ENCODE results near the gene HOMER2. TPM values are rescaled to one million over a fixed set of nuclear protein-coding genes. Genes with fewer than 3 reads are reported as not detected.

Gene HOMER2
- total RNA-seq, 1 donor from 2014 or later: 75.3 TPM

GRCh38 chr15:82810061-82810889, 142.2 kb downstream of the HOMER2 start:
- FAIRE-seq: no peak

GRCh38 chr15:82809308-82810060, 143.0 kb downstream of the HOMER2 start, which contains the start of gene WHAMM:
Gene WHAMM (plus strand): TSS chr15:82809628. CDS start chr15:82809727, 99 bp downstream.
- no peak for FAIRE-seq
- no peaks in the 10 kb centered on the region for H3K27me3 ChIP-seq (ENCODE audit: control insufficient read depth, insufficient read depth, low read length)

More at GRCh38 chr15:82810061-82810889, 142.2 kb downstream of the HOMER2 start:
- DNase-seq (ENCODE audit: low read depth): peak; percentile 43
- TF ChIP-seq CTCF (IDR thresholded peaks at IDR 0.05; ENCODE audit: insufficient read depth, low read length, severe bottlenecking): no peak
- Histone ChIP-seq H3K4me3 (ENCODE audit: low read depth, low read length) (peak overlapping the region; percentile 94), H3K36me3 (ENCODE audit: control insufficient read depth, insufficient read depth, low read length) (peaks cover 1% of the 10 kb centered on the region), H3K27me3 (ENCODE audit: control insufficient read depth, insufficient read depth, low read length) (no peaks in the 10 kb centered on the region)

GRCh38 chr15:82808634-82809041, 143.9 kb downstream of the HOMER2 start:
- DNase-seq (ENCODE audit: low read depth): no peak
- no peak for TF ChIP-seq CTCF (IDR thresholded peaks at IDR 0.05; ENCODE audit: insufficient read depth, low read length, severe bottlenecking)
- H3K4me3 ChIP-seq (ENCODE audit: low read depth, low read length): peak overlapping the region; percentile 15

More at GRCh38 chr15:82809308-82810060, 143.0 kb downstream of the HOMER2 start, which contains the start of gene WHAMM:
- peak within 1 kb of the TSS; percentile 94 for H3K4me3 ChIP-seq (ENCODE audit: low read depth, low read length)
- peak; percentile 6 for TF ChIP-seq CTCF (IDR thresholded peaks at IDR 0.05; ENCODE audit: insufficient read depth, low read length, severe bottlenecking)
- H3K36me3 ChIP-seq (ENCODE audit: control insufficient read depth, insufficient read depth, low read length): peaks cover 1% of the 10 kb centered on the region
- peak; percentile 98 for DNase-seq (ENCODE audit: low read depth)

GRCh38 chr15:82807920-82808633, 144.4 kb downstream of the HOMER2 start:
- no peak for TF ChIP-seq CTCF (IDR thresholded peaks at IDR 0.05; ENCODE audit: insufficient read depth, low read length, severe bottlenecking)
- DNase-seq (ENCODE audit: low read depth) (no peak), FAIRE-seq (no peak)
- Histone ChIP-seq H3K4me3 (ENCODE audit: low read depth, low read length) (no peak overlapping the region), H3K36me3 (ENCODE audit: control insufficient read depth, insufficient read depth, low read length) (no peaks in the 10 kb centered on the region), H3K27me3 (ENCODE audit: control insufficient read depth, insufficient read depth, low read length) (no peaks in the 10 kb centered on the region)

More at GRCh38 chr15:82808634-82809041, 143.9 kb downstream of the HOMER2 start:
- H3K36me3 ChIP-seq (ENCODE audit: control insufficient read depth, insufficient read depth, low read length): no peaks in the 10 kb centered on the region
- no peak for FAIRE-seq
- H3K27me3 ChIP-seq (ENCODE audit: control insufficient read depth, insufficient read depth, low read length): no peaks in the 10 kb centered on the region

DNA sequence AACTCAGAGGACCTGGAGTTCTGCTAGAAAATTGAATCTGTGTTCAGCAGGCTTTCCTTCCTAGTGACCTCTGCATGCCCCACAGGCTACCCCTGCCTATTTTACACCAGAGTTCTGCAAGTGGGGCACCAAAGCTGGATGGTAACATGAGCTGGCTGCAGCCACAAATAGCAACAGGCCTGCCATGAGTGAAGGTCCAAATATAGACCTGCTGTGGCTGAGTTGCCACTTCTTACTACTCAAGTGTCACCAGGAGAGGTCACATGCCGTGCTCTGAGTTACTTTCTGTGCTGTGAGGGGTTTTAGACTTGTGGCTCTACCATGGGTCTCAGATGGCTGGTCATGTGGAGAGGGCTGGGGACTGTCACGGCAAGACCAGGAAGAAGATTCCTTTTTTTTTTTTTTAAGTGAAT, 146.5 kb downstream of the HOMER2 start, which contains the start of gene FSD2:
Gene FSD2 (minus strand): TSS at position 76 of the 413 bp plus-strand sequence. CDS start 18,679 bp downstream, outside the sequence.
- FAIRE-seq (no peak), DNase-seq (ENCODE audit: low read depth) (no peak)
- Histone ChIP-seq H3K27me3 (ENCODE audit: control insufficient read depth, insufficient read depth, low read length) (no peaks in the 10 kb centered on the region), H3K36me3 (ENCODE audit: control insufficient read depth, insufficient read depth, low read length) (no peaks in the 10 kb centered on the region), H3K4me3 (ENCODE audit: low read depth, low read length) (no peak within 1 kb of the TSS)
- TF ChIP-seq CTCF (IDR thresholded peaks at IDR 0.05; ENCODE audit: insufficient read depth, low read length, severe bottlenecking): no peak
